H1 (cell line): ENCODE data around the gene ARHGEF18. TPM values are rescaled to one million over a fixed set of nuclear protein-coding genes. Genes with fewer than 3 reads are reported as not detected.

ENCODE experiments used
- CTCF ChIA-PET: fragments of 300-600 bp; sonication (Branson Sonifier 250); formaldehyde crosslinking; loops from one replicate; lab custom pipeline; 2021; ENCODE audit not compliant: partially characterized antibody; lab: Charles Lee
- POLR2A ChIA-PET: fragments of 300-600 bp; sonication (Branson Sonifier 250); formaldehyde crosslinking; loops from one replicate; lab custom pipeline; 2021; ENCODE audit warnings: inconsistent platforms; ENCODE audit not compliant: partially characterized antibody; lab: Charles Lee
- DNase-seq, 2 experiments: peaks; one replicate each; pipeline versions ENCODE4 v3.0.0 to v3.0.0-alpha.2; 2010 to 2022; ENCODE audit warnings: low spot score in 2 of 2, low read depth in 1 of 2, mixed read lengths in 1 of 2
- FAIRE-seq: peaks from 2 replicates; lab custom pipeline; 2011; peaks lifted over from hg19 to GRCh38; lab: Jason Lieb, UNC
- H2AFZ ChIP-seq: 2 replicates; pipeline ENCODE4 v1.8.1; 2012; ENCODE audit warnings: low read length, inconsistent platforms
- H2AK5ac ChIP-seq: 2 replicates; pipeline ENCODE4 v1.6.1; 2013; ENCODE audit warnings: low read depth, low read length
- H2BK120ac ChIP-seq: replicated peaks from 2 replicates; pipeline ENCODE3; 2013; ENCODE audit warnings: low read depth, low read length, inconsistent platforms
- H2BK12ac ChIP-seq: 2 replicates; pipeline ENCODE4 v1.6.1; 2013; ENCODE audit warnings: low read depth, low read length
- H2BK15ac ChIP-seq: 2 replicates; pipeline ENCODE4 v1.6.1; 2013; ENCODE audit warnings: low read length
- H2BK20ac ChIP-seq: 2 replicates; pipeline ENCODE4 v1.6.1; 2013; ENCODE audit warnings: low read length
- H2BK5ac ChIP-seq: 2 replicates; pipeline ENCODE4 v1.6.1; 2013; ENCODE audit warnings: low read depth, low read length
- H3K14ac ChIP-seq: 2 replicates; pipeline ENCODE4 v1.6.1; 2013; ENCODE audit warnings: inconsistent platforms; ENCODE audit not compliant: insufficient read length
- H3K18ac ChIP-seq: 2 replicates; pipeline ENCODE4 v1.6.1; 2013; ENCODE audit warnings: low read length; ENCODE audit errors: extremely low read depth
- H3K23ac ChIP-seq: 2 replicates; pipeline ENCODE4 v1.6.1; 2013; ENCODE audit warnings: inconsistent platforms; ENCODE audit not compliant: insufficient read length
- H3K23me2 ChIP-seq: 2 replicates; pipeline ENCODE4 v1.6.1; 2013; ENCODE audit warnings: low read depth, low read length
- H3K27ac ChIP-seq: 2 replicates; pipeline ENCODE4 v1.6.1; 2011; ENCODE audit warnings: low read depth, low read length, inconsistent platforms
- H3K27me3 ChIP-seq, 4 experiments: replicated peaks in 1 of 4; 1 replicate in 1 of 4; 2 replicates in 3 of 4; pipeline versions ENCODE4 v1.6.1 to v1.8.1; 2011 to 2013; ENCODE audit warnings: low read length in 3 of 4, mild to moderate bottlenecking in 3 of 4, inconsistent platforms in 2 of 4, mixed read lengths in 2 of 4, moderate library complexity in 1 of 4; ENCODE audit not compliant: control insufficient read depth in 3 of 4, insufficient read depth in 3 of 4; ENCODE audit errors: extremely low read depth in 1 of 4
- H3K36me3 ChIP-seq, 4 experiments: 2 replicates each; pipeline versions ENCODE4 v1.6.1 to v1.8.1; 2011 to 2013; ENCODE audit warnings: mild to moderate bottlenecking in 4 of 4, low read length in 3 of 4, moderate library complexity in 2 of 4, control low read depth in 1 of 4, inconsistent platforms in 1 of 4; ENCODE audit not compliant: insufficient read depth in 4 of 4, control insufficient read depth in 2 of 4
- H3K4ac ChIP-seq: replicated peaks from 2 replicates; pipeline ENCODE3; 2013; ENCODE audit warnings: low read length, low read depth, mixed read lengths, inconsistent platforms; ENCODE audit not compliant: insufficient read length
- H3K4me1 ChIP-seq, 4 experiments: replicated peaks in 1 of 4; 1 replicate in 1 of 4; 2 replicates in 3 of 4; pipeline versions ENCODE4 v1.6.1 to v1.8.1; 2011 to 2013; ENCODE audit warnings: low read length in 3 of 4, inconsistent platforms in 2 of 4, mixed read lengths in 1 of 4; ENCODE audit not compliant: insufficient read depth in 4 of 4, control insufficient read depth in 3 of 4
- H3K4me2 ChIP-seq, 2 experiments: 2 replicates each; pipeline versions ENCODE4 v1.6.1 to v1.8.1; 2011 to 2013; ENCODE audit warnings: low read depth in 2 of 2, low read length in 2 of 2, control low read depth in 1 of 2, inconsistent platforms in 1 of 2, mild to moderate bottlenecking in 1 of 2; ENCODE audit not compliant: insufficient read depth in 1 of 2
- H3K4me3 ChIP-seq, 4 experiments: fragments of 200-600, 300-600 bp in 1 of 4; sonication (generic), shearing (Covaris generic), sonication (Bioruptor Twin) in 1 of 4; 2 replicates each; pipeline versions ENCODE4 v1.5.1 to v1.8.1; 2011 to 2016; ENCODE audit warnings: low read length in 4 of 4, low read depth in 3 of 4, control low read depth in 2 of 4, inconsistent platforms in 2 of 4, mild to moderate bottlenecking in 2 of 4, mixed read lengths in 1 of 4, moderate library complexity in 1 of 4; ENCODE audit not compliant: insufficient read depth in 2 of 4; ENCODE audit errors: extremely low read depth in 1 of 4
- H3K56ac ChIP-seq: replicated peaks from 2 replicates; pipeline ENCODE3; 2013; ENCODE audit warnings: low read depth, mild to moderate bottlenecking, mixed read lengths, low read length, inconsistent platforms; ENCODE audit not compliant: insufficient read length
- H3K79me1 ChIP-seq: 2 replicates; pipeline ENCODE4 v1.6.1; 2013; ENCODE audit warnings: low read depth, low read length, control low read depth
- H3K79me2 ChIP-seq, 2 experiments: 2 replicates each; pipeline versions ENCODE4 v1.6.1 to v1.8.1; 2012 to 2013; ENCODE audit warnings: low read length in 2 of 2, mild to moderate bottlenecking in 2 of 2, inconsistent platforms in 1 of 2; ENCODE audit not compliant: insufficient read depth in 2 of 2, control insufficient read depth in 1 of 2
- H3K9ac ChIP-seq, 4 experiments: replicated peaks in 1 of 4; 1 replicate in 1 of 4; 2 replicates in 3 of 4; pipeline versions ENCODE4 v1.6.1 to v1.8.1; 2011 to 2013; ENCODE audit warnings: low read depth in 3 of 4, low read length in 3 of 4, control low read depth in 2 of 4, mild to moderate bottlenecking in 2 of 4, moderate library complexity in 2 of 4, inconsistent platforms in 1 of 4; ENCODE audit errors: extremely low read depth in 1 of 4
- H3K9me3 ChIP-seq, 2 experiments: 2 replicates each; pipeline versions ENCODE4 v1.6.1 to v1.8.1; 2012 to 2013; ENCODE audit warnings: mild to moderate bottlenecking in 2 of 2, moderate library complexity in 2 of 2, control low read depth in 1 of 2, inconsistent platforms in 1 of 2, low read depth in 1 of 2, low read length in 1 of 2, mixed read lengths in 1 of 2; ENCODE audit not compliant: insufficient read depth in 2 of 2
- H4K20me1 ChIP-seq, 2 experiments: replicated peaks in 1 of 2; 2 replicates each; pipeline versions ENCODE3 to v1.8.1; 2011 to 2013; ENCODE audit warnings: inconsistent platforms in 2 of 2, low read length in 2 of 2, mild to moderate bottlenecking in 1 of 2; ENCODE audit not compliant: insufficient read depth in 2 of 2, control insufficient read depth in 1 of 2
- H4K5ac ChIP-seq: 2 replicates; pipeline ENCODE4 v1.6.1; 2013; ENCODE audit warnings: low read length, low read depth, mixed read lengths, inconsistent platforms; ENCODE audit not compliant: insufficient read length
- H4K8ac ChIP-seq: 2 replicates; pipeline ENCODE4 v1.8.0; 2013; ENCODE audit warnings: mild to moderate bottlenecking, moderate library complexity, low read length, inconsistent platforms; ENCODE audit not compliant: insufficient read depth; ENCODE audit errors: extremely low read depth
- H4K91ac ChIP-seq: replicated peaks from 2 replicates; pipeline ENCODE3; 2013; ENCODE audit warnings: low read length, mixed read lengths, inconsistent platforms; ENCODE audit not compliant: insufficient read length
- CREB1 ChIP-seq: IDR thresholded peaks from 2 replicates; pipeline ENCODE4 v1.6.1; 2012; ENCODE audit warnings: inconsistent platforms
- GABPA ChIP-seq: IDR thresholded peaks from 2 replicates; pipeline ENCODE4 v1.6.1; 2011; ENCODE audit warnings: mild to moderate bottlenecking, low read length, moderate library complexity, borderline replicate concordance; ENCODE audit not compliant: insufficient read depth
- JUND ChIP-seq: IDR thresholded peaks from 2 replicates; pipeline ENCODE4 v1.6.1; 2011; ENCODE audit warnings: mild to moderate bottlenecking, improper control_type of control experiment, low read length
- POLR2A ChIP-seq, 2 experiments: IDR thresholded peaks; 1 replicate in 1 of 2; 2 replicates in 1 of 2; pipeline ENCODE4 v1.6.1; 2011; ENCODE audit warnings: low read depth in 2 of 2, low read length in 2 of 2, mild to moderate bottlenecking in 2 of 2; ENCODE audit errors: control extremely low read depth in 1 of 2
- WGBS, 2 experiments: shearing (Covaris generic) in 1 of 2; methylation state at CpG; one replicate each; pipeline versions ENCODE4 v1.1.6 to v1.1.7; 2013 to 2015; ENCODE audit warnings: low lambda C conversion rate in 2 of 2, mixed read lengths in 2 of 2, inconsistent platforms in 1 of 2, low coverage in 1 of 2, missing lambda C conversion rate in 1 of 2; ENCODE audit not compliant: insufficient replicate concordance in 2 of 2, insufficient coverage in 1 of 2, insufficient read length in 1 of 2; ENCODE audit errors: extremely low coverage in 1 of 2, missing lambda C conversion rate in 1 of 2; 5-methylcytosine and 5-hydroxymethylcytosine counted together
- polyA plus RNA-seq, 7 experiments: library from polyadenylated mRNA; depleted of rRNA in 3 of 7; stranded (reverse) in 5 of 7; unstranded in 2 of 7; fragments of >200 nt in 5 of 7; fragments of 200-250 nt in 2 of 7; gene quantifications; 1 replicate in 5 of 7; 2 replicates in 1 of 7; 4 replicates in 1 of 7; pipeline versions ENCODE4 v1.2.1 to v1.2.3, GENCODE V29; 2011 to 2013; ENCODE audit warnings: missing spikeins in 2 of 7, mixed read lengths in 2 of 7
- total RNA-seq: library from RNA; stranded (reverse); fragmentation: NEBNext Ultra II Directional; extraction: Animal tissue kit (Norgen Biotek cat#: 25700); gene quantifications from 2 replicates; pipeline ENCODE4 v1.2.1, GENCODE V29; 2021
- TF ChIP-seq, protein P1 (sequence below): IDR thresholded peaks from 2 replicates; pipeline ENCODE4 v1.6.1; 2011; ENCODE audit warnings: low read depth, mild to moderate bottlenecking, low read length; ENCODE audit not compliant: insufficient read depth

ARHGEF18 gene
- total and polyA plus RNA-seq, 2 of the 8 experiments (the other 6 are each of a cell fraction or from before 2014, with no cell fraction given) = 12.2 to 35.9 TPM

DNA sequence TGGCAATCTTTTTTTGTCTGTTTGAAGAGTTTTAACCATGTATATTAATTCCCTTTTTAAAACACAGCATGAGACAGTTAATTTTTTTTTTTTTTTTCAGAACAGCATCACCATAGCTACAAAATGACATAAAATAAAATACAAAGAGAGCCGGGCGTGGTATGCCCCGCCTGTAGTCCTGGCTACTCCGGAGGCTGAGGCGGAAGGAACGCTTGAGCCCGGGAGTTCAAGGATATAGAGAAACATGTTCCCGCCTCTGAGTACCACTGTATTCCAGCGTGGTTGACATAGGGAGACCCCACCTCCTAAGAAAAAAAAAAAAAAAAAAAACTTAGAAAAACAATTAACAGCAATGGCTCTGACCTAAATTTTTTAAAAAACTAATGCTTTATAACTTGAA is 44.5 kb upstream of the ARHGEF18 start:
- no peak for DNase-seq
- Histone ChIP-seq H3K27ac (no peak overlapping the region), H3K4me3 (no peak overlapping the region), H4K8ac (no peak overlapping the region), H3K79me1 (no peaks in the 10 kb centered on the region), H3K18ac (no peak overlapping the region), H3K27me3 (no peaks in the 10 kb centered on the region), H3K4ac (no peak overlapping the region), H4K91ac (no peak overlapping the region), H4K20me1 (no peaks in the 10 kb centered on the region), H2AFZ (no peak overlapping the region), H2BK12ac (no peak overlapping the region), H3K79me2 (no peaks in the 10 kb centered on the region), H2BK20ac (no peak overlapping the region), H2BK15ac (no peak overlapping the region), H3K23ac (no peak overlapping the region), H3K4me2 (no peak overlapping the region), H3K23me2 (no peaks in the 10 kb centered on the region), H2BK5ac (no peak overlapping the region), H3K14ac (no peak overlapping the region), H3K9me3 (no peaks in the 10 kb centered on the region), H2BK120ac (no peak overlapping the region), H3K56ac (no peak overlapping the region), H3K9ac (no peak overlapping the region), H2AK5ac (no peak overlapping the region), H4K5ac (no peak overlapping the region), H3K4me1 (no peaks in the 10 kb centered on the region), H3K36me3 (no peaks in the 10 kb centered on the region)
- ChIA-PET CTCF (interaction anchor here (0.7 to 1.3 kb wide), 2 partner anchors 9 to 16 kb away, joined by 3 to 5 read pairs; no protein-coding TSS in a partner anchor), POLR2A (no interaction called here)
- 82% methylated on average over 9 of the region's 9 CpGs; no CpG with 5 or more reads in 1 of the 2 experiments for WGBS, 2 experiments
- no peak for FAIRE-seq
- no peak for TF ChIP-seq POLR2A (IDR thresholded peaks at IDR 0.05; ENCODE audit: control extremely low read depth in 1 of 2, low read depth in 2 of 2, low read length in 2 of 2)
- no peak for TF ChIP-seq GABPA
- TF ChIP-seq, protein P1, sequence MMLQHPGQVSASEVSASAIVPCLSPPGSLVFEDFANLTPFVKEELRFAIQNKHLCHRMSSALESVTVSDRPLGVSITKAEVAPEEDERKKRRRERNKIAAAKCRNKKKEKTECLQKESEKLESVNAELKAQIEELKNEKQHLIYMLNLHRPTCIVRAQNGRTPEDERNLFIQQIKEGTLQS = no peak
- TF ChIP-seq JUND = no peak
- no peak for TF ChIP-seq CREB1
